Measurements from ENCODE around the gene ZFP64.
A peak's percentile ranks its signal among the peaks of the same experiment; 100 is the strongest.
"Not testable (repeated sequence)": the region's sequence is repeated elsewhere in the genome, so short reads cannot be mapped to it uniquely, and the experiment has no call there.

ZFP64 gene

DNA sequence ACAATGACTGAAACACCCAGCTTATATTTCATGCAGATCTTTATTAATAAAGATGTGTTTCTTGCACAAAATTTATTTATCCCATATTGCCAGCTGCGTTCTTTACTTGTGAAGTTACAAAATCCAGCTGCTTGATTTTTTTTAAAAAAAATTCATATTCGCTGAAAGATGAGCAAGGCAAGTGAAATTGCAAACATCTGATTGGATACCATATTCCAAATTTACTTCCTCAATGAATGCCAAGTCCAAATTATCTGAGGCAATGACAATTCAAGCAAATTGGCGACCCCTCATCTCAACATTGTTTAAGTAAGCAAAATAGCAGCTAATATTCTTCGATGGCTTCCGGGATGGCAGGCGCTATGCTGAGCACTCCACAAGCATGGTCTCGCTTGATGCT, 37.7 kb downstream of the ZFP64 start:
- DNase-seq: no peak

DNA sequence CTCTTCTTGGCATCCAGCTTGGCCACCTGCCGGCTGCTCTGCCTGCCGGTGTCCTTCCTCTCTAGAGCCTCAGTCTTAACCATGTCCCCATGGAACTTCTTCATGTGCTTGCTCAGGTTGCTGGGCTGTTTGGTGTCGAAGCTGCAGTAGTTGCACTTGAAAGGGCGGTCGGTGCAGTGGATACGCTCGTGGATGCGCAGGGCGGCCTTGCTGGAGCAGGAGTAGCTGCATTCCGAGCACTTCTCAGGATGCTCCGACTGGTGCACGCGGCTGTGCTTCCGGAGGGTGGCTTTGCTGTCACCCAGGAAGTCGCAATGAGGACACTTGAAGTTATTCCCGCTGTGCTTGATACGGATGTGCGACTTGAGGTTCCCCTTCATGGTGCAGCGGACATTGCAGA, 38.7 kb downstream of the ZFP64 start:
- no peak for DNase-seq

DNA sequence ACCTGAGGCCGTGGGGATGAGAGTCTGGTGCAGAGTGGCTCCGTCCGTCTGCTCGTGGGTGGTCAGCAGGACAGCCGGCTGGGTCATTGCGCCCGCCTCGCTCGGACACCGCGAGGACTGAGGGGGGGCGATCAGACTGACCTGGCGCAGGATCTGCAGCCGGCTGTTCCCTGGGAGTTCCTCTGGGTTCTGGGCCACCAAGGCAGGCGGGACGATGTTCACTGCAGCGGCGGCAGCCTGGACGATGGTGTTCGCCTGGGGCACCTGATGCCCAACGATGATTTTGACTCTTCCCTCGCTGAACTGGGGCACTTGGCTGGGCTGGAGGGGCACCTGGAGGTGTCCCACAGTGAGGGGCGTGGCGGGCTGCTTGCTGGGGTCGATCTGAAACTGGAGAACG, 39.2 kb downstream of the ZFP64 start:
- no peak for DNase-seq

DNA sequence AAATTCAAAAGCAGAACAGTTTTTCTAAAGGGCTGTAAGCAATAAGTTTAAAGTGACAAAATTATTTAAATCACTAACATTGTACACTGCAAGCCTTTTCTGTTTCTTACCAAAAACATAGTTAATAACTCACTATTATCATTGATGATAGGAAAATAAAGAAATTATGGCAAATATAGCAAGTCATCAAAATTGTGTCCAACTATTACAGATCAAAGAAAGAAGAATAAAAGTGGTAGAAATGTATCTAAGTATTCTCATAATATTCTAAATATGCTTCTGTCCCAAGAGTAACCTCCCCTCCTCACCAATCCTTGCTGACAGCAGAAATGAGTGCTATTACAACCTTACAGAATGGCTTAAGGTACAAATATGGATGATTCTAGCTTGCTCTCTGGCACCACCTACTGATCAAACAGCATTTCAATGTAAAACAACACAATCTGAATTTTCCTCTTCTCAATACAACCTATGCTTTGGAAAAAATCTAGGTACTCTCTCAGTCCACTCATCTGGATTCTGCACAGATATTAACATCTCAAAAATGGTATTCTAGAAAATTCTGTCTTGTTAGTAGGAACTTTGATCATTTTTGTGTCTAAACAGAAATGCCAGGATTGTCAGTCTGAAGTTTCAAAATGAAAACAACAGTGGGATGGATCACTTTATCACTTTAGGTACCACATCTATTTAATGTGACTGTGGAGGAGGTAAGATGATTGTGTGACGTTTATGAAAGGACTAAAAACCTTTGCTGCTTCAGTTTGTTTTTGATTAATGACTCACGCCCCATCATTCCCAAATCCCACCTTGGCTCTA, 40.9 kb downstream of the ZFP64 start:
- DNase-seq: peak in 1 of 2 experiments; percentile 46

DNA sequence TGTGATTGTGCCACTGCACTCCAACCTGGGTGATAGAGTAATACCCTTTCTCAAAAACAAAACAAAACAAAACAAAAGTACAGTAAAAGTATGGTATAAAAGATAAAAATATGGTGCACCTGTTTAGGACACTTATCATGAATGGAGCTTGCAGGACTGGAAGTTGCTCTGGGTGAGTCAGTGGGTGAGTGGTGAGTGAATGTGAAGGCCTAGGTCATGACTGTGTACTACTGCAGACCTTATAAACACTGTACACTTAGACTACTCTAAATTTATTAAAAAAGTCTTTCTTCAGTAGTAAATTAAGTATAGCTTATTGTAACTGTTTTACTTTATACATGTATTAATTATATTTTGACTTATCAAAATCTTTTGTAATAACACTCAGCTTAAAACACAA, 46.0 kb downstream of the ZFP64 start:
- no peak for DNase-seq

DNA sequence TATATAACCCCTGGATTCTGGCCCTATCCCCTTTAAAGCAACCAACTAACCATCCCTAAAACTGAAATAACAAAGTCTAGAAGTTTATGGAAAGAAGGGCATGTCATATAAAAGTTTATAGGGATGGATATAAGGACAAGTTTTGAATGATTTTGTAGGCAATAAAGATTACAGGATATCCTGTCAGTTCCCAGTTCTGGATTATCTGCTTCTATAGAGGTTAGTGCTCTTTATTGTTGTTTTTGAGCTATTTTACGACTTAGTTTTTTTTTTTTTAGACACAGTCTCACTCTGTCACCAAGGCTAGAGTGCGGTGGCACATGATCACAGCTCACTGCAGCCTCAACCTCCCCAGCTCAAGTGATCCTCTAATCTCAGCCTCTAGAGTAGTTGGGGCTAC, 48.3 kb downstream of the ZFP64 start:
- DNase-seq: no peak

DNA sequence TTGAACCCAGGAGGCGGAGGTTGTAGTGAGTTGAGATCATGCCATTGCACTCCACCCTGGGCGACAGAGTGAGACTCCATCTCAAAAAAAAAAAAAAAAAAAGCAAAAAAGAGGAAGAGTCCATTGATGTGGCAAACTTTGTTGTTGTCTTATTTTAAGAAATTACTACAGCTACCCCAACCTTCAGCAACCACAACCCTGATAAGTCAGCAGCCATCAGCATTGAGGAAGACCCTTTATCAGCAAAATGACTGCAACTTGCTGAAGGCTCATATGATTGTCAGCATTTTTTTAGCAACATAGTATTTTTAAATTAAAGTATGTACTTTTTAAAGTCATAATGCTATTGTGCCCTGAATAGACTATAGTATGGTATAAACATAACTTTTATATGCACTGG, 48.8 kb downstream of the ZFP64 start:
- no peak for DNase-seq

DNA sequence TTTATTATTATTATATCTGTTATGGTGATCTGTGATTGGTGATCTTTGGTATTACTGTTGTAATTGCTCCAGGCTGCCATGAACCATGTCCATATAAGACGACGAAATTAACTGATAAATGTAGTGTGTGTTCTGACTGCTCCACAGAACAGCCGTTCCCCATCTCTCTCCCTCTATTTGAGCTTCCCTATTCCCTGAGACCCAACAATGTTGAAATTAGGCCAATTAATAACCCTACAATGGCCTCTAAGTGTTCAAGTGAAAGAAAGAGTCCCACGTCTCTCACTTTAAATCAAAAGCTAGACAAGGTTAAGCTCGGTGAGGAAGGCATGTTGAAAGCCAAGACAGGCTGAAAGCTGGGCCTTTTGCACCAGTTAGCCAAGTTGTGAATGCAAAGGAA, 51.6 kb downstream of the ZFP64 start:
- DNase-seq: no peak

DNA sequence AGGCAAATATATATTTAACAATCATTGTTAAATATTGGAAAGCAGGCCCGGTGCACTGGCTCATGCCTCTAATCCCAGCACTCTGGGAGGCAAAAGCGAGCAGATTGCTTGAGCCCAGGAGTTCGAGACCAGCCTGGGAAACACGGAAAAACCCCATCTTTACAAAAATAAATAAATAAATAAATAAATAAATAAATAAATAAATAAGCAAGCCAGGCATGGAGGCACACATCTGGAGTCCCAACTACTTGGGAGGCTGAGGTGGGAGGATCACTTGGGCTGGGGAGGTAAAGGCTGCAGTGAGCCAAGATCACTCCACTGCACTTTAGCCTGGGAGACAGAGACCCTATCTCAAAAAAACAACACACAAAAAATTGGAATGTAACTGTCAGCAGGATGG, 53.7 kb downstream of the ZFP64 start:
- no peak for DNase-seq

DNA sequence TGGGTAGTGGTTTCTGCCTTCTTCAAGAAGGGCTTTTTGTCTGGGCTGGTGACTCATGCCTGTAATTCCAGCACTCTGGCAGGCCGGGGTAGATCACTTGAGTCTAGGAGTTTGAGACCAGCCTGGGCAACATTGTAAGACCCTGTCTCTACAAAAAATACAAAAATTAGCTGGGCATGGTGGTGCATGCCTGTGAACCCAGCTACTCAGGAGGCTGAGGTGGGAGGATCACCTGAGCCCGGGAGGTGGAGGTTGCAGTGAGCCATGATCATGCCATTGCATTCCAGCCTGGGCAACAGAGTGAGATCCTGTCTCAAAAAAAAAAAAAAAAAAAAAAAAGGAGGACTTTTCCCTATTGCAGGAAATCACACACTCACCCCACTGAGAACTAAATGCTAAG, 57.9 kb downstream of the ZFP64 start:
- not testable (repeated sequence) for DNase-seq

DNA sequence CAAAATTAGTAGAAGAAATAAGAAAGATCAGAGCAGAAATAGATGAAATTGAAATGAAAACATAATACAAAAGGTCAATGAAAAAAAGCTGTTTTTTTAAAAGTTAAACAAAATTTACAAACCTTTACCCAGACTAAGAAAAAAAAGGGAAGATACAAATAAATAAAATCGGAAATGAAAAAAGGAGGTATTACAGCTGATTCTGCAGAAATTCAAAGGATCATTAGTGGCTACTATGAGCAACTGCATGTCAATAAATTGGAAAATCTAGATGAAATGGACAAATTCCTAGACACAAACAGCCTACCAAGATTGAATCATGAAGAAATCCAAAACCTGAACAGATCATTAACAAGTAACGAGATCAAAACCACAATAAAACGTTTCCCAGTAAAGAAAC, 59.2 kb downstream of the ZFP64 start:
- no peak for DNase-seq

DNA sequence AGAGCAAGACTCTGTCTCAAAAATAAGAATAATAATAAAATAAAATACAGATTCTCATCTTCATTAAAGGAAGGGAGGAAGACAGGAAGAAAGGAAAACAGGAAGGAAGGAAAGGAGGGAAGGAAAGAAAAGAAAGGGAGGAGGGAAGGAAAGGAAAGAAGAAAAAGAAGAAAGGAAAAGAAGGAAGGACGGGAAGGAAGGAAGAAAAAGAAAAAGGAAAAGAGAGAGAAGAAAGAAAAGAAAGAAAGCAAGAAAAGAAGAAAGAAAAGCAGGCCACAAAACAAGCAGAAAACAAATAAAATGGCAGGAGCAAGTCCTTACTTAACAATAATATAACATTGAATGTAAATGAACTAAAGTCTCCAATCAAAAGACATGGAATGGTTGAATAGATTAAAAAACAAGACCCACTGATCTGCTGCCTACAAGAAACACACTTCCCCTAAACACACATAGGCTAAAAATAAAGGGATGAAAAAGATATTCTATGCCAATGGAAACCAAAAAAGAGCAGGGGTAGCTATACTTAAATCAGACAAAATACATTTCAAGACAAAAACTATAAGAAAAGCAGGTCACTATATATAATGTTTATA, 60.4 kb downstream of the ZFP64 start:
- no peak for DNase-seq

DNA sequence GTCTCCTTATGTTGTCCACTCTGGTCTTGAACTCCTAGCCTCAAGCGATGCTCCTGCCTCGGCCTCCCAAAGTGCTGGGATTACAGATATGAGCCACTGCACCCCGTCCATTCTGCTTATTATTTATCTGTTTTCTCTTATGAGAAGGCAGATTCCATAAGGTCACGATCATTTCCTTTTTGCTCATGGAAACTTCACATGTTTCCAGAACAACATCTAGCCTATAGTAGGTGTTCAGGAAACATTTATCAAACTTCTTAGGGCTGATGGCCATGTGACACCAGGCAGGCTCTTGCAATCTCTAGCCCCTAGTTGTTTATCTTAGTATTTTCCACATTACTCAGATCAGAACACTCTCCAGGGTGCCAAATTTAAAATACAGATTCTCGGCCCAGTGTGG, 61.2 kb downstream of the ZFP64 start:
- no peak for DNase-seq

DNA sequence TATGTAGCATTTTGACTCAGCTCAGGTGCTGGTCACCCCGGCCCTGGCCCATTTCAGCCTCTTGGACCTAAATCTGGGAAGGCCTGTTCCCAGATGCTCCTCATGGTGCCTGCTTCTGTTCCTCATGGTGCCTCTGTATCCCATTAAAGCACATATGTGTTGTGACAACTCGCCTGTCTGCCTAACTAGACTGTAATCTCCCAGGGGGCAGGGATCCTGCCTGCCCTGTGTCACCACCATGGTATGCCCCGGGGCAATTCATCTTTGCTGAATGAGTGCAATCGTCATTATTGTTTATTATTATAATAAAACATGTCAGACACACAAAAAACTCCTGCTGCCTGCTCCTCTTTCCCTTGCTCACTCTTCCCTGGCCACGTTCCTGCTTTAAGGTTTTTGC, 62.0 kb downstream of the ZFP64 start:
- no peak for DNase-seq

DNA sequence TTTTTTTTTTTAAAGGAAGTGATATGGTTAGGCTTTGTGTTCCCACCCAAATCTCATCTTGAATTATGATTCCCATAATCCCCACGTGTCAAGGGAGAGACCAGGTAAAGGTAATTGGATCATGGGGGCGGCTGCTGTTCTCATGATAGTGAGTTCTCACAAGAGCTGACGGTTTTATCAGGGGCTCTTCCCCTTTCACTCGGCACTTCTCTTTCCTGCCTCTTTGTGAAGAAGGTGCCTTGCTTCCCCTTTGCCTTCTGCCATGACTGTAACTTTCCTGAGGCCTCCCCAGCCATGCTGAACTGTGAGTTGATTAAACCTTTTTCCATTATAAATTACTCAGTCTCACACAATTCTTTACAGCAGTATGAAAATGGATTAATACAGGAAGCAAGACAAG, 64.3 kb downstream of the ZFP64 start:
- DNase-seq: no peak

DNA sequence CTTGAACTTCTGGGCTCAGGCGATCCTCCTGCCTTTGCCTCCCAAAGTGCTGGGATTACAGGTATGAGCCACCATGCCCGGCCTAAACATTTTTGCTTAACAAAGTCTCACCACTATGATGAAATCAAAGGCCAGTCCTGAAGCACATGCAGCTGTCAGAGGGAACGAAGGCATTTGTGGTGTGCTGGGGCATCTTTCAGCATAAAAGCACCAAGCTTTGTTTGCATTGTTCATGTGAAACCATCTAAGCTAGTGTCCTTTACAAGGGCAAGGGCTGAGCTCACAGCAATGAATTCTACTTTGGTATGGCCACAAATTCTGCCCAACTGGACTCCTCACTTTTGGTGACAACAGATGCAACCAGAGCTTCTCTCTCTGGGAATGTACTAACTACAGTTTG, 66.8 kb downstream of the ZFP64 start:
- no peak for DNase-seq

DNA sequence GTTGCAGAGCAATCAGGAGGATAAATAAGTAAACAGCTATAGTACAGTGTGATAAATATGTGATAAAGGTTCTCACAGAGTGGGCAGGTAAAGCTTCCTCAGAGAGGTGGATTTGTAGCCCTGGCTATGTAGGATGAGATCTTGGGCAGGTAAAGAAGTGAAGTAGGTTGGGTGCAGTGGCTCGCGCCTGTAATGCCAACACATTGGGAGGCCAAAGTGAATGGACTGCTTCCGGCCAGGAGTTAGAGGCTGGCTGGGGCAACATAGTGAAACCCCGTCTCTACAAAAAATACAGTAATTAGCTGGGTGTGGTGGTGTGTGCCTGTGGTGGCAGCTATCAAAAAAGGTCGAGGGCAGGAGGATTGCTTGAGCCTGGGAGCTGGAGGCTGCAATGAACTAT, 72.9 kb downstream of the ZFP64 start:
- no peak for DNase-seq

DNA sequence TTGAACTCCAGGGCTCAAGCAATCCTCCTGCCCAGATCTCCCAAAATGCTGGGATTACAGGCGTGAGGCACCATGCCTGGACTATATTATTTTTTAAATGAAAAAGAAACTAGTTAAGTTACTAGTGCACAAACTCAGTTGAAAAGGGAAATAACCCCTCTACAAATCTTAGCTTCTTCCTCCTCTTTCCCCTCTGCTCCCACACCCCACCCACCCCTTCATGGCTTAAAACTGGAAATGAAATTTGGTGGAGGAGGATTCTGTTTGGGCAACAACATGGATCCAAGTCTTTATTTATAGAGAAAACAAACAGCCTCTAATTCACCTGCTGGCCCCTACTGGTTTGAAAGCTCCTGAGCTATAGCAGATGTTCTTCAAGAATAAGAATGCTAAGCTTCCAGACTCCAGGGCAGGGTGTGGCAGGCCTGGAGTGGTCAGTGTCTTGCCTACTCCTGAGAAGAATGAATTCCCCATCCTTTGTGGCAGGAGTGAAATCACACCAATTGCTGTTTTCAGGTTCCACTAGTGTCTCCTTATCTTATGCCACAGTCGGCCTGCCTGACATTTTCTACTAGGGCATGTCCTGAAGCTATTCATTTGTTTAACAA, 73.5 kb downstream of the ZFP64 start:
- no peak for DNase-seq

DNA sequence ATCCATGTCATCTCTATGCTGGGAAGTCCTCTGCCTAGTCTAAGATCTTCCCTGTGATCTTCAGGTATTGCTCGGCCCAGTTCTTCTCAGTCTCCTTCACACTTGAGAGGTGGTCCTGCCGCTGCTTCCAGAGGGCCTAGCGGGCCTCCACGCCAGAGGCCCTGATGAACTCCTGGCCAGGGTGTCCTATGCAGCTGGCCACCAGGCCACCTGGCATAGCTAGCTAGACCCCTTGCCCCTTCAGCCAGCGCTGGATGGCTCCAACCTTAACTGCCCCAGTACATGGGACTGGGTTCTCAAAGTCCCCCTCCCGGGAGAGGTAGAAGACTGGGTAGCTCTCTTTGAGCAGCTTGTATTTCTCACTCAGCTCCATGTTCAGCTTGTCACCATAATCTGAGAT, 81.1 kb downstream of the ZFP64 start:
- DNase-seq: no peak

DNA sequence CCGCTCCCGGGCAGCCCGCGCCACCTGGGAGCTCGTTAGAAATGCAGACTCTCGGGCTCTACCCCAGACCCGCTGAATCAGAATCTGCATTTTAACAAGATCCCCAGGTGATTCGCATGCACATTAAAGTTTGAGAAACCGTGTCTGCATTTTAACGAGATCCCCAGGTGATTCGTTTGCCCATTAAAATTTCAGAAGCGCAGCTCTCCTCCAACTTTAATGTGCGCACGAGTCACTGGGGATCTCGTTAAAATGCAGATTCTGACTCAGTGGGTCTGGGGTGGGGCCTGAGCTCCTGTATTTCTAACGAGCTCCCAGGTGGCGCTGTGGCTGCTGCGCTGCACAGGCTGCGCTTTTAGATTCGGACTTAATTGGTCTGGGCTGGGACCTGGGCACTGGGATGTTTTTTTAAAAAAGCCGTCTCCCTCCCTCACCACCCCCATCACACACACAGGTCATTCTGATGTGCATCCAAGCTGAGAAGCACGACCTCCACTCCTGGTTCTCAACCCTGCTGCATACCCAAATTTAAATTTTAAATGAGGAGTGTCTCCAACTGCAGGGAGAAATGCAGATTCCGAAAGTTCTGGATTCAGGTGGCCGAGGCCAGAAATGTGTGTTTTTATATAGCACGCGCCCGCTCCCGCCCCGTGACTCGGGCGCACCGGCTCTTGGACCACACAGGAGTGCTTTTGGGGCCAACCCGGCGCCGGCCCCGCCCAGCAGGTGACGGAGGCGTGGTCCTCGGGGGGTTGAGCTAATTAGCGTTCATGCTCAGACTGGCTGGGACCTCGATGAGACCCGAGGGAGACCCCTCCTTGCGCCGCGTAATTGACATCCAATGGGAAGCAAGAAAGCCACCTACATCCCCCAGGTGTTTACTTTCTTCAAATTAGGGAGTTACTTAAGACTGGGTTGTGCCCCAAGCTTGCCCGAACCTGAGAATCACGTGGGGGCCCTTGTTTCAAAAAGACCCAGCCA, 85.8 kb downstream of the ZFP64 start:
- peak in 1 of 2 experiments; percentile 30 for DNase-seq

DNA sequence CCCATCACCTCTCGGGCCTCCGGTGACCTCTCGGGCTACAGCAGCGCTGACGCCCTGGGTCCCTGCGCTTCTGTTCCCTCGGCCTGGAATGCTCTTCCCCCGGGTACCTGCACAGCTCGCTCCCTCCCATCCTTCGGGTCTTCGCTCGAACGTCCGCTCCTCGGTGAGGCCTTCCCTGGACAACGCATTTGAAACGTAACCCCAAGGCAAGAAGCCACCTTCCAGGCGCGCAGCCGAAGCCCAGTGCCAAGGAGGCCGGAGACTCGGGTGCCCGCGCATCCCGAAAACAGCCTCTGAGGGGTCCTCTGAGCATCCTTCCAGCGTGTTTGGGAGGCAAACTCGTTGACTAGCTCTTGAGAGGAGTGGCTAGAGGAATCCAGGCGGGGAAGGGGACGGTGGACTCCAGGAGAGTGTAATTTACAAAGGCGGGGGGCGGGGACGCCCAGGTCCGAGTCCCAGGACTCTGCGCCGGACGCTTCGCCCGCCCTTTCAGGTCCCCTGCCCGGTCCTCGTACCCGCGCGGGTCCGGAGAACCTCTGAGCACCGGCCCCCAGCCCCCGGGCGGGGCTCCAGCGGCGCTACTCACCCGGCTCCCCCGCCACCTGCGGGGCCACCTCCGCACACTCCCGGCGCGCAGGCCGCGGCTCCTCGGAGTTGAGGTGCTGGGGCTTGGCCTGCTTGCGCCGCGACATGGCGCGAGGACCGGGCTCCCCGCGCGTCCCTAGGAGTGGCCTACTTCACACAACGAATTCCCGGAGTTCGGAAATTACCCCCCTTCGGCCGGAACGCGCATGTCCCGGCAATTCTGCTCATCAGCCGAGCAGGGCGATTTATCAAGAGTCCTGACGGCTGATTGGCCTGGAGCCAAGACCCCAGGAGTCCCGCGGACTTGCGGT, 86.8 kb downstream of the ZFP64 start:
- peak; percentile 32 to 80 for DNase-seq

DNA sequence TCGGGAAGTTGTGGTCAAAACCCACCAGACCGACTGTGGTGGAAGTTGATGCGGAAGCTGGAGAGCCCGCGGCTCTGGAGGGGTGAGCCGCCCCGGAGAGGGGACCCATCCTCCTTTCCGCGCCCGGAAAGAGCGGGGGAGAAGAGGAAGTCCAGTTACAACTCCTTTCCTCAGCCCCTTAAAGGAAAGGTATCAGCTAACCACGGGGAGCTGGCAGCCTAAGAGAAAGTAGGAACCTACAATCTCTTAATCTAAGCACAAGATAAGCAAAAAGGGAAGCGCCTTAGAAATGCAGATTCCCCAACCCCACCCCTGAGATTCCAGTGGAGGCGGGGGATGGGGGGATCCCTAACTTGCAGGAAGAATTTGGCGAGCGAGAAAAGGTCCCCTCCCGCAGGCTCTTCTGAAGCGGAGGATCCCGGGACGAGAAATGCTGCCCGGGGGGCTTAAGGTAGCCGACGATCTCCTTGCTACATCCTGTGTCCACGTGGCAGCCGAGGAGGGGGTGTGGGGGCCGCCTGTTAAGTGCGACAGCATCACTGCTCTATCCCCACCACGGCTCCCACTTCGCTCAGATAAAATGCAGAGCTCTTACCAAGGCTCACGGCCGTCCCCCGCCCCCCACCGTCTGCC, 87.5 kb downstream of the ZFP64 start:
- peak in 1 of 2 experiments; percentile 31 for DNase-seq

Measured in NCI-H524 (cell line).